Smooth muscle cell (in vitro differentiated cells): ENCODE measurements around the gene ADGRG3. TPM values are rescaled to one million over a fixed set of nuclear protein-coding genes. Genes with fewer than 3 reads are reported as not detected.

ENCODE experiments used
- DNase-seq: peaks from one replicate; lab custom pipeline; 2025; ENCODE audit not compliant: unreplicated experiment; lab: John Stamatoyannopoulos, UW
- H2AFZ ChIP-seq: fragments of 200-600 bp; sonication (generic); 2 replicates; pipeline ENCODE4 v1.6.0; 2016; ENCODE audit warnings: antibody characterized with exemption, low read depth, mild to moderate bottlenecking
- H3F3A ChIP-seq: fragments of 200-600 bp; sonication (generic); 2 replicates; pipeline ENCODE4 v1.6.0; 2017; ENCODE audit warnings: antibody characterized with exemption, low read depth
- H3K27ac ChIP-seq: fragments of 200-600 bp; sonication (generic); 2 replicates; pipeline ENCODE4 v1.5.1; 2016; ENCODE audit warnings: low read depth, mild to moderate bottlenecking
- H3K27me3 ChIP-seq: fragments of 200-600 bp; sonication (generic); 2 replicates; pipeline ENCODE4 v1.6.1; 2016; ENCODE audit warnings: low read depth, mild to moderate bottlenecking
- H3K36me3 ChIP-seq: fragments of 200-600 bp; sonication (generic); 2 replicates; pipeline ENCODE4 v1.5.1; 2016; ENCODE audit warnings: low read depth
- H3K4me1 ChIP-seq: fragments of 200-600 bp; sonication (generic); 2 replicates; pipeline ENCODE4 v1.5.1; 2016; ENCODE audit warnings: low read depth
- H3K4me2 ChIP-seq: fragments of 200-600 bp; sonication (generic); 2 replicates; pipeline ENCODE4 v1.6.0; 2016; ENCODE audit warnings: mild to moderate bottlenecking
- H3K4me3 ChIP-seq: fragments of 200-600 bp; sonication (generic); 2 replicates; pipeline ENCODE4 v1.5.1; 2016; ENCODE audit warnings: mild to moderate bottlenecking
- H3K79me2 ChIP-seq: fragments of 200-600 bp; sonication (generic); 2 replicates; pipeline ENCODE4 v1.6.0; 2016; ENCODE audit warnings: low read depth, mild to moderate bottlenecking
- H3K9ac ChIP-seq: fragments of 200-600 bp; sonication (generic); 2 replicates; pipeline ENCODE4 v1.6.0; 2016; ENCODE audit warnings: low read depth
- H3K9me3 ChIP-seq: fragments of 200-600 bp; sonication (generic); replicated peaks from 2 replicates; pipeline ENCODE4 v1.5.1; 2016; ENCODE audit warnings: low read depth
- H4K20me1 ChIP-seq: fragments of 200-600 bp; sonication (generic); 2 replicates; pipeline ENCODE4 v1.6.0; 2016; ENCODE audit warnings: low read depth
- CTCF ChIP-seq: fragments of 200-600 bp; sonication (generic); IDR thresholded peaks from 2 replicates; pipeline ENCODE4 v1.5.1; 2017; ENCODE audit warnings: borderline replicate concordance, mild to moderate bottlenecking, antibody characterized with exemption; ENCODE audit not compliant: insufficient read depth, poor library complexity, severe bottlenecking
- whole genome bisulfite sequencing: methylation state at CpG from one replicate; pipeline ENCODE4 v1.1.7; 2016; ENCODE audit warnings: low lambda C conversion rate; 5-methylcytosine and 5-hydroxymethylcytosine counted together
- polyA plus RNA-seq: library from polyadenylated mRNA; unstranded; fragments of >200 nt; fragmentation: Nextera tagmentation; extraction: Ambion mirVana; gene quantifications from 2 replicates; pipeline ENCODE4 v1.2.1, GENCODE V29; 2016
- total RNA-seq: library from RNA; depleted of rRNA; stranded (reverse); fragments of >200 nt; gene quantifications from 2 replicates; pipeline ENCODE4 v1.2.3, GENCODE V29; 2014

Gene ADGRG3
- total and polyA plus RNA-seq, 2 experiments from 2014 or later, result 0.13 TPM; not detected in 1

- H3K9ac ChIP-seq, result no peak overlapping the region
- H3K4me1 ChIP-seq, result peaks cover 6% of the 10 kb centered on the region
Measured at GRCh38 chr16:57630931-57631845, 36.9 kb upstream of the ADGRG3 start.

GRCh38 chr16:57632568-57632967 lies 35.5 kb upstream of the ADGRG3 start:
- Histone ChIP-seq H3K79me2 (peaks cover 3% of the 10 kb centered on the region), H4K20me1 (peaks cover 50% of the 10 kb centered on the region), H3F3A (no peaks in the 10 kb centered on the region), H3K4me2 (no peak overlapping the region), H3K27me3 (no peaks in the 10 kb centered on the region), H2AFZ (no peak overlapping the region), H3K27ac (no peak overlapping the region), H3K36me3 (no peaks in the 10 kb centered on the region), H3K9me3 (no peaks in the 10 kb centered on the region), H3K4me3 (no peak overlapping the region), H3K4me1 (peaks cover 16% of the 10 kb centered on the region), H3K9ac (no peak overlapping the region)
- 84% methylated on average over 15 of the region's 15 CpGs for WGBS
- no peak for TF ChIP-seq CTCF
- no peak for DNase-seq

More at GRCh38 chr16:57630931-57631845, 36.9 kb upstream of the ADGRG3 start:
- Histone ChIP-seq H2AFZ (no peak overlapping the region), H3K79me2 (peaks cover 3% of the 10 kb centered on the region), H3K27me3 (no peaks in the 10 kb centered on the region), H3K27ac (no peak overlapping the region), H3F3A (no peaks in the 10 kb centered on the region), H4K20me1 (peaks cover 42% of the 10 kb centered on the region), H3K9me3 (no peaks in the 10 kb centered on the region), H3K36me3 (no peaks in the 10 kb centered on the region), H3K4me3 (no peak overlapping the region), H3K4me2 (no peak overlapping the region)
- 91% methylated on average over 16 of the region's 21 CpGs for WGBS
- DNase-seq, result no peak
- no peak for TF ChIP-seq CTCF

- H3K27me3 ChIP-seq, result no peaks in the 10 kb centered on the region
- WGBS, result 93% methylated on average over 11 of the region's 11 CpGs
- no peak for TF ChIP-seq CTCF
- no peak overlapping the region for H3K4me3 ChIP-seq
- H3K4me2 ChIP-seq, result no peak overlapping the region
- H4K20me1 ChIP-seq, result peaks cover 58% of the 10 kb centered on the region
- no peak overlapping the region for H3K9ac ChIP-seq
- H3K9me3 ChIP-seq, result no peaks in the 10 kb centered on the region
- H3K79me2 ChIP-seq, result peaks cover 3% of the 10 kb centered on the region
- no peak overlapping the region for H3K27ac ChIP-seq
- no peak overlapping the region for H2AFZ ChIP-seq
- H3F3A ChIP-seq, result no peaks in the 10 kb centered on the region
- DNase-seq, result no peak
- H3K4me1 ChIP-seq, result peaks cover 14% of the 10 kb centered on the region
- H3K36me3 ChIP-seq, result no peaks in the 10 kb centered on the region
Measured at GRCh38 chr16:57633383-57634064, 34.6 kb upstream of the ADGRG3 start.
